WERI-Rb-1 (cell line): ENCODE results near the gene EXOC5.

Experiments
- DNase-seq: peaks from one replicate; pipeline ENCODE4 v3.0.0-alpha.2; 2020
- H3K27ac ChIP-seq: fragments of 250-450 bp; sonication (Bioruptor Pico); 2 replicates; pipeline ENCODE4 v1.5.1; 2020; ENCODE audit warnings: mild to moderate bottlenecking, moderate library complexity
- H3K27me3 ChIP-seq: fragments of 250-450 bp; sonication (Bioruptor Pico); 2 replicates; pipeline ENCODE4 v1.5.1; 2021; ENCODE audit warnings: mild to moderate bottlenecking, low read depth, moderate library complexity; ENCODE audit not compliant: insufficient read depth, severe bottlenecking
- H3K36me3 ChIP-seq: fragments of 250-450 bp; sonication (Bioruptor Pico); 2 replicates; pipeline ENCODE4 v1.5.1; 2020; ENCODE audit warnings: mild to moderate bottlenecking, moderate library complexity
- H3K4me3 ChIP-seq: 2 replicates; pipeline ENCODE4 v1.5.1; 2011; ENCODE audit warnings: low read depth, mild to moderate bottlenecking, control low read depth, low read length
- H3K9me3 ChIP-seq: fragments of 250-450 bp; sonication (Bioruptor Pico); 2 replicates; pipeline ENCODE4 v1.5.1; 2021; ENCODE audit warnings: mild to moderate bottlenecking, moderate library complexity; ENCODE audit not compliant: severe bottlenecking
- TF ChIP-seq, protein P1 (sequence below): IDR thresholded peaks from 2 replicates; pipeline ENCODE4 v1.5.1; 2011; ENCODE audit warnings: low read depth, mild to moderate bottlenecking, control low read depth, inconsistent platforms, low read length

Gene EXOC5

DNA sequence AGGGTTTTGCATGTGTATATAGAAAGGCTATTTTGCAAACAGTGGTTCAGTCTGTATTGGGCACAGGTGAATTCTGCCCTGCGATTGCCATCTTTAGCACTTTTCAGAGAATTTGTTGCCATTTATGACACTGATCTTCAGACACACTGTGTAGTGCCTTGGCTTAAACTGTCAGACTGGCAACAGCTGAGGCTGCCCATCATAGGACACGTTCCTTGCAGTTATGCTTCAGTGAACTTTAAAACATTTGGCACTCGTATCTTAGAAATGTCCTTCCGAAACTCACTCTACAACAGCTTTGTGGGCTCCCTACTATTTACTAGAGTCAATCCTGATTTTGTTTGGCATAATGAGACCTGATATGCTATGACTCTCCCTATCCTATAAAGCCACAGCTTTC is 29.1 kb upstream of the EXOC5 start:
- Histone ChIP-seq H3K27me3 (no peaks in the 10 kb centered on the region), H3K36me3 (no peaks in the 10 kb centered on the region), H3K27ac (no peak overlapping the region), H3K9me3 (no peaks in the 10 kb centered on the region), H3K4me3 (no peak overlapping the region)
- DNase-seq, result no peak
- TF ChIP-seq, protein P1, sequence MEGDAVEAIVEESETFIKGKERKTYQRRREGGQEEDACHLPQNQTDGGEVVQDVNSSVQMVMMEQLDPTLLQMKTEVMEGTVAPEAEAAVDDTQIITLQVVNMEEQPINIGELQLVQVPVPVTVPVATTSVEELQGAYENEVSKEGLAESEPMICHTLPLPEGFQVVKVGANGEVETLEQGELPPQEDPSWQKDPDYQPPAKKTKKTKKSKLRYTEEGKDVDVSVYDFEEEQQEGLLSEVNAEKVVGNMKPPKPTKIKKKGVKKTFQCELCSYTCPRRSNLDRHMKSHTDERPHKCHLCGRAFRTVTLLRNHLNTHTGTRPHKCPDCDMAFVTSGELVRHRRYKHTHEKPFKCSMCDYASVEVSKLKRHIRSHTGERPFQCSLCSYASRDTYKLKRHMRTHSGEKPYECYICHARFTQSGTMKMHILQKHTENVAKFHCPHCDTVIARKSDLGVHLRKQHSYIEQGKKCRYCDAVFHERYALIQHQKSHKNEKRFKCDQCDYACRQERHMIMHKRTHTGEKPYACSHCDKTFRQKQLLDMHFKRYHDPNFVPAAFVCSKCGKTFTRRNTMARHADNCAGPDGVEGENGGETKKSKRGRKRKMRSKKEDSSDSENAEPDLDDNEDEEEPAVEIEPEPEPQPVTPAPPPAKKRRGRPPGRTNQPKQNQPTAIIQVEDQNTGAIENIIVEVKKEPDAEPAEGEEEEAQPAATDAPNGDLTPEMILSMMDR, result no peak

DNA sequence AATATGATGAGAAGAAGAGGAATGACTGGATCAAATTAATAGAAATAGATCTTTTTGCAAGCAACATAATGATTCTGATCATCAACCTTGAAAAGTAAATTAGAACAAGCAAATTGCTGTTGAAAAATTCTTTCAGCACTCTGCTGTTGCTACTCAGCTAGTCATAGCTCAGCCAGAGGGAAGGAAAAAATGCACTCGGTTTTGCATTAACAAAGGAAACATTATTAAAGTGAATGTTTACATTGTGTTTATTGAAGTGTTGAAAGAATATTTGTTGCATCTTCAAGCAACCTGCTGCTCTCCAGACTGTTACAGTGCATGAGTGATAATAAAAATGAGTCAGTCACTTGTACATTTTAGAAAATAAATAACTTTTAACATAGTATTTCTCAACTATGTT is 26.5 kb upstream of the EXOC5 start:
- TF ChIP-seq, protein P1, result no peak
- Histone ChIP-seq H3K27ac (no peak overlapping the region), H3K36me3 (no peaks in the 10 kb centered on the region), H3K27me3 (no peaks in the 10 kb centered on the region), H3K4me3 (no peak overlapping the region), H3K9me3 (no peaks in the 10 kb centered on the region)
- DNase-seq, result no peak

DNA sequence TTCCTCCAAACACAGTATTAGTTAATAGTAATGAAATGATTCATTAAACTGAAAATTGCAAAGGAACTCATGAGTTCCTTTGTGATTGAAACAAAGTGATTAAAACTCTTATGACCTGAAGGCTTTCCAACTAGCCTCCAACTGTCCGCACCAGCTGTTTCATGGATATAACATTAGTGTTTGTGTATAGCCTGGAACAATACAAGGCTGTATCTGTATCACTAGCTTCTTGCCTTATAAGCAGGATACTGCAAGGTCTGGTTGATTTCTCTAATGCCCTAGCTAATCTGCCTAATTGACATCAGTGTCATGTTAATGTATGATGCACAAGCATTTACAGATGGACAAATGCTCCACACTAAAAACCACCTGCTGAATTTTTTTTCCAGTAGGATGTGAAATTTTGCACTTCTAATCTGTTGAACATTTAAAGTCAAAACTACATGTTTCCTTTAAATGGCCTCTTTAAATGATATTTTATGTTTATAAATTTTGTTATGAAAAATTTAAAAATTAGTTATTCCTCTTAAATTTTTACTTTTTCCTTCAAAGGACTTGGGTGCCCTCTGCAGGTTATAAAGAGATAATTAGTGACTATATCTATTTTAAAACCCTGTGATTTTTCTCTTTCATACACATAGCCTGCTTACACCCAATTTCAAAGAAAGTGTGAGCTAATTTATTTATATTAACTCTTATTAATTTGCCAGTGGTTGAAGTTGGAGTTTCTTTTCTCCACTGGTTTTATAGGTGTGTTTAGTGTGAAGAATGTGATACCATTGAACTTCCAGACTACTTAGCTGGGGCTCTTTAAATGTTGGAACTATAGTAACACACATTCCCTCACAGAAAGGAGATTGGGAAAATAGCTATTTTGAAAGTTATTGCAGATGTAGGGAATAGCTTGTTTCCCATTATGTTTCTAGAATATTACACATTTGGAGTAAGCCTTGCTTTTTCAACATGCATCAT is 25.4 kb upstream of the EXOC5 start:
- H3K9me3 ChIP-seq, result no peaks in the 10 kb centered on the region
- no peak overlapping the region for H3K27ac ChIP-seq
- no peak overlapping the region for H3K4me3 ChIP-seq
- DNase-seq, result peak; percentile 52
- peaks cover 3% of the 10 kb centered on the region; the same call in 1 of the 2 replicates for H3K36me3 ChIP-seq
- TF ChIP-seq, protein P1, result no peak
- no peaks in the 10 kb centered on the region for H3K27me3 ChIP-seq

DNA sequence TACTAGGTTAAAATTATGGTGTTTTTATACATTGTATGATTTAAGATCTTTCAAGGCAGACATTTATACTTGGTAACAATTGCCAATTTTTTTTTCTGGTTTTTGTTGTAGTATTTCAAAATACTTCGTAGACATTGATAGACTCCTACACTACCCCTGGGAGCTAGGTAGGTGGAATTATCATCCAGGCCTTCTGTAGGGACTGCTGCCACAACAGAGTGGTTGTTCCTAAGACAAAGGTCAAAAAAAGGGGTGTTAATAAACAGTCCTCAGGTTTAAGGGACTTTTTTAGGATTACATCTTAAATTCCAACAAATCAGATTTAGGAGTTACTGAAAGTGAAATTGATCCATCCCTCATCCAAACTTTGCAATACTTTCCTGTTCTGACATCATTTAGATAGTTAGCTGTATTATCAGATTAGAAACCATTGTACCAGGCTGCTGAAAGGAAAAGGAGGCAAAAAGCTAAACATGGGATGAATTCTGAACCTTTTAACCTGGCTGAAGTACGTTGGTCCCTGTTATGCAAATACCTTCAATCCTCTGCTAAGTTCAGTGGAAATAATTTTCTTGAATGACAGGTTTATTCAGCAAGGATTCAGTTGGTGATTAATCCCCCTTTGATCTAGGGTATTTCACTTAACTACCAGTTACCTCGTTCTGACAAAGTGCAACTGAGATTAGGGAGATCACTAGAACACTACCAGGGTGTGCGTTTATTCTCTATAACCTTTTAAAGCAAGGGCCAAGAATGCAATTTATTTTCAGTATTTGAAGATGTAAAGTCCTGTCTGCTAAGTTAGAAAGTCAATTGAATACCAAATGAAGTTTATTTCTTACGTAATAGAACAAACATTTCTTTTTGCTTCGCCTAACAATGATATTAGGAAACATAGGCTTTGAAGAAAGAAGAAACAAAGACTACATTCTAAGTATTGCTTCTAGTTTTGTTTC is 23.3 kb upstream of the EXOC5 start:
- Histone ChIP-seq H3K27me3 (no peaks in the 10 kb centered on the region), H3K4me3 (no peak overlapping the region), H3K36me3 (peaks cover 8% of the 10 kb centered on the region), H3K27ac (no peak overlapping the region), H3K9me3 (no peaks in the 10 kb centered on the region)
- no peak for DNase-seq
- TF ChIP-seq, protein P1, result no peak

DNA sequence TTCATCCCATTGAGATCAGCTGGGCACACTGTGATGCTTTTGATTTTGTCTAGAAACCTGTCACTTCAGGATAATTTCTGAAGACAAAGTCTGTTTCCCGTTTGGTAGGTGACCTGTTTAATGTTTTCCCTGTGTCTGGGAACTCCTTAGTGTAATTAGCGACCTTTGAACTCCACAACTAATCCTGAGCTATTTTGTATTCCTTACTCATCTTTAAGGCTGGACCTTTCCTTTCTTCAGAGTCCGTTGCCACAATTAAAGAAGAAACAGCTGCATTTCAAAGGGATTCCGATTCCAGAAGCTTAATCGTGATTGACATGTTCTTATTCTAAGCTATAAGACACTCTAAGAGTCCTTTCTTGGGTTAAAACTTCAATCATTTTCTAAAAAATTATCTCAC is 22.0 kb upstream of the EXOC5 start:
- peaks cover 15% of the 10 kb centered on the region for H3K36me3 ChIP-seq
- DNase-seq, result no peak
- no peaks in the 10 kb centered on the region for H3K27me3 ChIP-seq
- H3K4me3 ChIP-seq, result no peak overlapping the region
- H3K9me3 ChIP-seq, result no peaks in the 10 kb centered on the region
- TF ChIP-seq, protein P1, result no peak
- H3K27ac ChIP-seq, result no peak overlapping the region
